Measurements from ENCODE around the gene SMARCA1.

Gene SMARCA1

GRCh38 chrX:129445436-129445835 lies 77.9 kb downstream of the SMARCA1 start:
- no peak for DNase-seq

GRCh38 chrX:129433945-129434344 lies 89.3 kb downstream of the SMARCA1 start:
- DNase-seq, result no peak

- DNase-seq, result no peak
These were observed 89.8 kb downstream of the SMARCA1 start for GRCh38 chrX:129433461-129433860.

GRCh38 chrX:129427267-129427666 lies 96.0 kb downstream of the SMARCA1 start:
- no peak for DNase-seq

- no peak for DNase-seq
These were observed 100.1 kb downstream of the SMARCA1 start for GRCh38 chrX:129423191-129423590.

GRCh38 chrX:129404670-129405008 lies 118.7 kb downstream of the SMARCA1 start:
- no peak for DNase-seq

- DNase-seq, result no peak
These were observed 119.2 kb downstream of the SMARCA1 start for GRCh38 chrX:129403974-129404669.
